UCSD-AML1 (cell line): ENCODE measurements around the gene C1orf226.

ENCODE experiments used
- DNase-seq: peaks from one replicate; lab custom pipeline; 2025; ENCODE audit not compliant: unreplicated experiment; lab: John Stamatoyannopoulos, UW

C1orf226 gene

GRCh38 chr1:162384116-162384515 lies 2.6 kb downstream of the C1orf226 start:
- DNase-seq: no peak

GRCh38 chr1:162384601-162385279 lies 3.2 kb downstream of the C1orf226 start:
- no peak for DNase-seq

DNA sequence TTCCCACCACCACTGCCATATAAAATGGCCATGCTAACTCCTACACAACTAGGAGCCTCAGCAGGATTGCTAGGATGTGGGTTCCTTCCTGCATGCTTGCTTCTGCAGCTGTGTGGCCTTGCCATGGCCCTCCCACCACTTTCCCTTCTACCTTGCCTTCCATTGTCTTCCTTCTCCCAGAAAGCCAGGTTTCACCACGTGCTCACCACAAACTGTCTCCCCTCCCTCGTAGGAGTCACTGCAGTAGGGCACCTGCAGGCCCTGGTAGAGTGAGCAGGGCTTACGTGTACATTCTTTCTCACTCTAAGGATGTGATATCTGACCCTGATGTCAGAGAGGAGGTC lies 3.7 kb downstream of the C1orf226 start:
- DNase-seq: no peak

DNA sequence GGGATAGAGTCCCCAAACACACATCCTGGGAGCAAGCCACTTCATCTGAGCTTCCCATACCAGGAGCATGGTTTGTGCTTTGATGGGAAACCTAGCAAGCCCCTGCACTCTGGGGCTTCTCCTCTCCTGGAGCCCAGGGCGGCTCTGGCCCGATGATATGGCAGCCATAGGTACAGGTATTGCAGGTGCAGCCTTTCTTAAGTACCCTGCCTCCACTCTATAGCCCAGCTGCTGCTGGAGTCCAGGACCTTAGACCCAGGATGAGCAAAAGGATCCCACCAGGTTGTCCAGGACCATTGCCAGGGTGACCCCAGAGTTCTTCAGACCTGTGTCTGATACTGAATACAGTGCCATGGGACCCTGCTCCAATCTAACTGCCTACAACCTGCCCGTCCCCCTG lies 4.2 kb downstream of the C1orf226 start:
- DNase-seq: no peak

GRCh38 chr1:162386292-162387225 lies 5.0 kb downstream of the C1orf226 start:
- no peak for DNase-seq

DNA sequence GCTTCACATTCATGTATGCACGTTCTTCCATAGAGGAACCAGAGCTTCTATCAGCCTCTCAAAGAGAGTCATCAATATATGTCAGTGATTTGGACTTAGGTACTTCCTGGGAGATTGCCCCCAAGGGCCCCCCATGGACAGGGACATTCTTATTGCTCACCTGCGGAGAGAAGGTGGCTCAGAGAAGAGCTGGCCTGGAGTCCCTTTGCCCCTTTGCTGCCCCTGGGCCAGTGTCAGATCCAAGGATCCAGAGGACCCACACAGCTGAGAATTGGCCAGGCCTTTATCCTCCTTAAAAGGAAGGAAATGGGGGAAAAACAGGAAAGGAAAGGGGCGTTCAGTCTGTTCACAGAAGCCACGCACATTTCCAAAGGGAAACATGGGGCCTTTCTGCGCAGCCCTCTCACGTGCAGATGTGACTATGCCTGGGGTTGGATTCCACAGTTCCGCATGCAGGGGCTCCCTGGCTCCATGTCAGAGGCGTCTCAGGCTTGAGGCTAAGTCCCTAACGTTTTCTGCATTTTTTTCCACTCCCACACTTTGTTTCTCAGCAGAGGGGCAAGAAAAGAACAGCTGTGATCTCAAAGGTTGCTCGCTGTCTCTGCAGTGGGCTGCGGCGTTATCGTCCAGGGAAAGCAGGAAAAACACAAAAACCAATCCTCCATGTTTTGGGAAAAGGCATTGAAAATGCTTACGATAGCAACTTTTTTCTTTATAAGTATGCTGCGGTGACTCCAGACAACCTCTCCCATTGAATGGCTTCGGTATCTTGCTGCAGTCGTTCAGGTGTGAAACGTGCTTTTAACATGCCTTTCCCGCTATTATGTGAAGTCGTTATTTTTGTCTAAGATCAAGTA lies 5.9 kb downstream of the C1orf226 start:
- no peak for DNase-seq

DNA sequence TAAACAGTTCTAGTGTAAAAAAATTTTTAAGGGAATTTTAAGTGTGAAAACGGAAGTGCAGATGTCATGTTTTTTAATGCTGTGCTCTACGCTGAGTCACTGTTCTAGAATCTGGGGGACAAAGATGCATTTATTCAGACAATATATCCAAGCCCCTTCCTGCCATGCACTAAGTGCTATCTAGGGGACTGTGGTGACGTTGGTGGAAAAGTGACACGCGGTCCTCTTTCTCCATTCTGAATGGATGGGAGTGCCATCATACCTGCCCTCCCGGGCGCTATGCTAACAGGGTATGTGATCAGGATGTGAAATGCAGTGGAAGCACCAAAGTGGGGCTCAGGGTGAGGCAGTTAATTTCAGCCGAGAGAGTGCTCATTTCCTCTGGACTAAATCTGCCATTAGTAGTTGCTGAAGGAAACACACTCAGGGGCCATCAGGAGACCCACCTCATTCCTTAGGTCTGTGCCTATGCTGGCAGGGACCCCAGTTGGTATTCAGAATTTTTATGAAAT lies 6.6 kb downstream of the C1orf226 start:
- DNase-seq: no peak

DNA sequence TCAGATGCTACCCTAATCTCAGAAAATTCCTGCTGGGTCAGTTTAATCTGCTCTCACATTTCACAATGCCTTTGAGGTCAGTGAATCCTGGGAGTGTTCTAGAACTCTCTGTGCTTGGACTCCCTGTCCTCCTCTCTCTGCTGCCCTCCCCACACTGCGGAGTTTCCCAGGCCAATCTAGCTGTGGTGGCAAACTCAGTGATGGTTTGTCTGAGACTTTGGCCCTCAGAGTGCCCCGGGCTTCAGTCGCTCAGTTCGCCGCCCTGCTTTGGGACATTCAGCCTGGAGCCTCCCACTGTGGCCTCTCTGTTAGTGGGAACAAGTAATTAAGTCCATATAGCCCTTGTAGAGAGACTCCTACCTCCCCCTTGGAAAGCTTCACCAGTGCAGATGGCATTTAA lies 7.1 kb downstream of the C1orf226 start:
- DNase-seq: no peak

- DNase-seq: no peak
These were observed 7.7 kb downstream of the C1orf226 start for GRCh38 chr1:162389021-162389818.

DNA sequence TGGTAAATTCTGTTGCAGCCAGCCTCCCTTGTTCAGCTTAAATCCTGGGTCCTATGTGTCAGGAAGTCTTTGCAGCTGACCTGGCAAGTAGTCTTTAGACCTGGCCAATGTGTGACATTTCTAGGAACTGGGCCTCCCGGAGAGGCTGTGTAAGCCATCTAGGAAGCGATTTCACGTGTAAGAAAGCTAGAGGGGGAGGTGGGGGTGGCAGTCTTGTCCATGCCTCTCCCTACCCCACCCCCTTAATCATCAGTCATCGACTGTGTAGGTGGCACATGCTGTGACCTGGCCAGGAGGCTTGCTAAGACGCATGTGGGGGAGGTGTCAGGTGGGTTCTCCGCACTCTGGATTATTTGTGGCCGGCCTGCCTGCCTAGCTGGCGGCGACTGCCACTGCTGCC lies 8.4 kb downstream of the C1orf226 start:
- DNase-seq: no peak

GRCh38 chr1:162390396-162391185 lies 9.1 kb downstream of the C1orf226 start:
- no peak for DNase-seq

- no peak for DNase-seq
These were observed 10.4 kb downstream of the C1orf226 start for GRCh38 chr1:162391790-162392563.

DNA sequence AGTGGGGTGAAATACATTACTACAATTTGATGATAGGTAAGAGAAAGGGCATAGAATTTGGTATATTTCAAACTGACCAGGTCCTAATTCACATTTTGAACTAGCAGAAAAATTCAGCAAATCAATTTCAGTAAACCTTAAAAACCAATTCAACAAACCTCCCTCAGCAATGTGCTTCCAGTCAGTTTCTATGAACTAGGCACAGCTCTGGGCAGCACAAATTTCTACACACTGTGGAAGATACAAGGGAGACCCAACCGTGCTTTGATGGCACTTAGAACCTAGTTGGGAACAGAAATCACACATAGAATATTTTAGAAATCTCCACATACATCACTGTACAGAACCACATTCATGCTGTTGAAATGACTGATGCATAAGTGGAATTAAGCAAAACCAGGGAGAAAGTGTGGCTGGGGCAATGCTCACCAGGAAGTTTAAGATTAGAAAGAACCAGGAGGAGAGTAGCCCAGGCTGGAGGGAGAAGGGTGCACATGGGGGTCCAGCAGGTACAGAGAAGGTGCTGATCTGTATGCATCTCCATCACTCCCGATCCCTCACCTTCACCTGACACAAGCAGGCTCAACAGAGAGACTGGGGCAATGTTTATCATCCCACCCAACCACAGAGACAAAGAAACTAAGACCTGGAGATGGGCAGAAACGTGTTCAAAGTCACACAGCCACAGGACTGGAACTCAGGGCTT lies 14.8 kb downstream of the C1orf226 start:
- DNase-seq: no peak

DNA sequence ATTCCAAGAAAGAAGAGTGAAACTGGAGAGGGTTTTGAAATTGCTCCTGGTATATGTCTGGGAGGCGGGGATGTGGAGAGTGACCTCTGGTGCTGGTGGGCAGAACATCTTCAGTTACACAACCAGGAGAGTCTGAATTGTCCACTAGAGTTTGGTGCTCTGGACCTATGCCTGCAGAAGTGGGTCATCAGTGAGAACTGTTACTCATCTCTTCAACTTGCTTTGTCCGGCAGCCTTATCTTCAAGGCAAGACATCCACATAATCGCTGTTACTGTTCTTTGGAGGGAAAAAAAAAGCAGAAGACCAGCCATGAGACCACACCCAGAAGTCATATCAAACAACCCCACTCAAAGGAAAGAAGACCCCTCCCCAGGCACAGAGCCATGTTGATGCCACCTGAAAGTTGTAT lies 15.5 kb downstream of the C1orf226 start:
- DNase-seq: no peak

DNA sequence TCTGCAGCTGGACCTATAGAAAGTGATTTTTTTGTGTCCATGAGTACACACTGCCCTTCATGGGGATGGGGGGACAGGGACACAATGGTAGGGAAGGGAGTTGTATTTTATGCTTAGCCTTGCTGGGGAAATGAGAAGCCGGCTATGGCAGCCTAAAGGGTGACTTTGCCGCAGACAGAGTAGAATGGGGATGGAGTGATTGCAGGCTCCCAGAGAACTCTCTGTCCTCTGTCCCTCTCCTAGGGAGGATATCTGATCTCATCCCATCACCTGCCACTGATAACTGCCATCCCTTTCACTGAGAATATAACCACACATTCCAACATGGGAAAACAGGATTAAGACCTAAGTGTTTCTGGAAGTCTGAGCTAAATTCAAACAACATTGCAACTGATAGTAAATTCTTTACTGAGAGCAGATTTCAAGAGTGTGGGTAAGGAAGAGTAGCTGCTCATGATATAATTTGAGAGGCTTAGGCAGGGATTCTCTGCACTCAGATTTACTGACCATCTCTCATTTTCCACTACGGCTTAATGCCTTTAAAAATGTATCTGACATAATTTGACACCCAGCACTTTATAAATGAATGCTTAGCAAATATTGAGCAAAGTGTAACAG lies 16.5 kb downstream of the C1orf226 start:
- DNase-seq: no peak

DNA sequence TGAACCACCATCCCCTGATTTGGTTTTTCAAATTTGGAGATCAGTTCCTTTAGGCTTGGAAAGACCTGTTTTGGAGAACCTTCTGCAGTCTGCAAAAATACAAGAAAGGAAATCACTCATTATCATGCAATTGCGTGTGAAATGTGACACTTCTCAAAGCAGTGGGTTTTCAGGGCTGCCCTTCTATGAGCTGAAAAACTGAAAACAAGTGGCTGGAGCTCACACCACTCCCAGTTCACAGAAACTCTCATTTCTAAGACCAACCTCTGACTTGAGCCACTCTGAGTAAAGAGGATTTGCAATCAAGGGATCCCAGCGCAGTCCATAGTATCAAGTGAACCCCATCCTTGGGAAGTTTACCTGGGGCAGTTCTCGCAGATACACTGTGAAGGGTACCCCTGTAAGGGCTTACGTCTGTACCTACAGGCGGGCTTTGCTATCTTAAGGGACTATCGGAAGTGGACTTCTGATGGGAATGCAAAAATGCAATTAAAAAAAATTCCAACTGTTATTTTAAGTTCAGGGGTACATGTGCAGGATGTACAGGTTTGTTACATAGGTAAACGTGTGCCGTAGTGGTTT lies 17.6 kb downstream of the C1orf226 start:
- DNase-seq: no peak

DNA sequence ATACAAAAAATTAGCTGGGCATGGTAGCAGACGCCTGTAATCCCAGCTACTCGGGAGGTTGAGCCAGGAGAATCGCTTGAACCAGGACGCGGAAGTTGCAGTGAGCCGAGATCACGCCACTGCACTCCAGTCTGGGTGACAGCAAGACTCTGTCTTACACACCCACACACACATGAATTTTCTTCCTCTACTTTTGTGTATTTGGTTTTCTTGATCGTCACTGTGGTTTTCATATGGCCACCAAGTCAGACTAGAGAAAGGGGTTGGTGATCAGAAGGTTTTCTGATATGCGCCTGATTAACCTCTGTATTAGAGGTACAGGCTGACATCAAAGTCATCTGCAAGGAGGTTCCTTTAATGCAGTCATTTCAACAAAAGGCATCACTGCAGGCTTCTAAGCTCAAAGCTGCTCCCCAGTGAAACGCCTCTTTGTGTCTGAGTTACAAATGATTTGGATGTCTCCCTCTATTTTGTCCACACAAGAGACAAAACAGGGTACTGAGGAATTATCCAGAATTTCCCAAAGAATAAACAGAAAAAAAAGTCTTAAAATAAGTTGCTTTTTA lies 19.3 kb downstream of the C1orf226 start:
- DNase-seq: no peak
